ENCODE results near the gene CHMP4A.

GRCh38 chr14:24259282-24260025 is 46.2 kb upstream of the CHMP4A start:
- TF ChIP-seq SRF (CRISPR knock-in tag; IDR thresholded peaks at IDR 0.05) (no peak), NR1H2 (CRISPR knock-in tag; IDR thresholded peaks at IDR 0.05) (no peak), TARDBP (IDR thresholded peaks at IDR 0.05) (no peak), ZNF146 (CRISPR knock-in tag; IDR thresholded peaks at IDR 0.05; ENCODE audit: unreplicated experiment) (no peak), HDAC8 (tag; IDR thresholded peaks at IDR 0.05) (no peak), PHF20 (IDR thresholded peaks at IDR 0.05; ENCODE audit: partially characterized antibody) (no peak), ATF1 (CRISPR knock-in tag; IDR thresholded peaks at IDR 0.05) (no peak), ATF1 (tag; IDR thresholded peaks at IDR 0.05) (no peak)
- TF ChIP-seq, protein P1, sequence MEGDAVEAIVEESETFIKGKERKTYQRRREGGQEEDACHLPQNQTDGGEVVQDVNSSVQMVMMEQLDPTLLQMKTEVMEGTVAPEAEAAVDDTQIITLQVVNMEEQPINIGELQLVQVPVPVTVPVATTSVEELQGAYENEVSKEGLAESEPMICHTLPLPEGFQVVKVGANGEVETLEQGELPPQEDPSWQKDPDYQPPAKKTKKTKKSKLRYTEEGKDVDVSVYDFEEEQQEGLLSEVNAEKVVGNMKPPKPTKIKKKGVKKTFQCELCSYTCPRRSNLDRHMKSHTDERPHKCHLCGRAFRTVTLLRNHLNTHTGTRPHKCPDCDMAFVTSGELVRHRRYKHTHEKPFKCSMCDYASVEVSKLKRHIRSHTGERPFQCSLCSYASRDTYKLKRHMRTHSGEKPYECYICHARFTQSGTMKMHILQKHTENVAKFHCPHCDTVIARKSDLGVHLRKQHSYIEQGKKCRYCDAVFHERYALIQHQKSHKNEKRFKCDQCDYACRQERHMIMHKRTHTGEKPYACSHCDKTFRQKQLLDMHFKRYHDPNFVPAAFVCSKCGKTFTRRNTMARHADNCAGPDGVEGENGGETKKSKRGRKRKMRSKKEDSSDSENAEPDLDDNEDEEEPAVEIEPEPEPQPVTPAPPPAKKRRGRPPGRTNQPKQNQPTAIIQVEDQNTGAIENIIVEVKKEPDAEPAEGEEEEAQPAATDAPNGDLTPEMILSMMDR (IDR thresholded peaks at IDR 0.05 in 2 of 3, conservative IDR thresholded peaks at IDR 0.05 in 1 of 3; ENCODE audit: insufficient read depth in 2 of 3, low read depth in 1 of 3, low read length in 3 of 3): no peak
- TF ChIP-seq, protein P2, sequence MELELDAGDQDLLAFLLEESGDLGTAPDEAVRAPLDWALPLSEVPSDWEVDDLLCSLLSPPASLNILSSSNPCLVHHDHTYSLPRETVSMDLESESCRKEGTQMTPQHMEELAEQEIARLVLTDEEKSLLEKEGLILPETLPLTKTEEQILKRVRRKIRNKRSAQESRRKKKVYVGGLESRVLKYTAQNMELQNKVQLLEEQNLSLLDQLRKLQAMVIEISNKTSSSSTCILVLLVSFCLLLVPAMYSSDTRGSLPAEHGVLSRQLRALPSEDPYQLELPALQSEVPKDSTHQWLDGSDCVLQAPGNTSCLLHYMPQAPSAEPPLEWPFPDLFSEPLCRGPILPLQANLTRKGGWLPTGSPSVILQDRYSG (tag; conservative IDR thresholded peaks at IDR 0.05; ENCODE audit: low read depth): no peak

All from K562 (cell line).